Gastroesophageal sphincter (tissue), 4 donors: Measurements from ENCODE around the gene FABP6. TPM values are rescaled to one million over a fixed set of nuclear protein-coding genes. Genes with fewer than 3 reads are reported as not detected.

Experiments
- ATAC-seq: fragments of 150-250 bp; one replicate; pipeline ENCODE4 v1.9.1; 2016; ENCODE audit warnings: mild to moderate bottlenecking, moderate library complexity
- H3K27ac ChIP-seq, 4 donors: fragments of 200-600 bp; sonication (generic) in 3 of 4; 1 replicate in 3 of 4; 2 replicates in 1 of 4; pipeline ENCODE4 v1.5.1; 2016 to 2019
- H3K27me3 ChIP-seq: fragments of 200-600 bp; sonication (generic); one replicate; pipeline ENCODE4 v1.5.1; 2019
- H3K36me3 ChIP-seq, 2 donors: fragments of 200-600 bp; sonication (generic); one replicate each; pipeline ENCODE4 v1.5.1; 2019; ENCODE audit warnings: control low read depth in 1 of 2
- H3K4me1 ChIP-seq, 3 donors: fragments of 200-600 bp; sonication (generic); 1 replicate in 2 of 3; 2 replicates in 1 of 3; pipeline ENCODE4 v1.5.1; 2016 to 2019; ENCODE audit warnings: control low read depth in 2 of 3
- H3K4me3 ChIP-seq, 2 donors: fragments of 200-600 bp; sonication (generic); one replicate each; pipeline ENCODE4 v1.5.1; 2019; ENCODE audit warnings: mild to moderate bottlenecking in 1 of 2, moderate library complexity in 1 of 2
- H3K9me3 ChIP-seq, 3 donors: fragments of 200-600 bp; sonication (generic); one replicate each; pipeline ENCODE4 v1.5.1; 2017 to 2019; ENCODE audit warnings: control low read depth in 2 of 3
- CTCF ChIP-seq, 4 experiments: fragments of 200-600 bp in 2 of 4; fragments of 450-650 bp in 2 of 4; sonication (generic) in 1 of 4; IDR thresholded peaks; one replicate each; pipeline ENCODE4 v1.5.1; 2017 to 2019; ENCODE audit warnings: antibody characterized with exemption in 4 of 4, mild to moderate bottlenecking in 2 of 4, moderate library complexity in 2 of 4
- EP300 ChIP-seq: sonication (generic); formaldehyde crosslinking; IDR thresholded peaks from one replicate; pipeline ENCODE4 v1.6.1; 2017; ENCODE audit warnings: antibody characterized with exemption, mild to moderate bottlenecking
- POLR2A ChIP-seq, 2 donors: fragments of 450-650 bp; IDR thresholded peaks; one replicate each; pipeline ENCODE4 v1.6.1; 2017; ENCODE audit warnings: antibody characterized with exemption in 2 of 2, mild to moderate bottlenecking in 2 of 2, moderate library complexity in 1 of 2
- POLR2AphosphoS5 ChIP-seq: sonication (generic); formaldehyde crosslinking; IDR thresholded peaks from one replicate; pipeline ENCODE4 v1.6.1; 2017; ENCODE audit warnings: antibody characterized with exemption
- WGBS, 2 donors: methylation state at CpG; one replicate each; pipeline ENCODE4 v1.1.5; 2018; ENCODE audit warnings: low coverage in 1 of 2; 5-methylcytosine and 5-hydroxymethylcytosine counted together
- total RNA-seq, 4 donors: library from RNA; depleted of rRNA; stranded (reverse); fragments of >200 nt; gene quantifications; one replicate each; pipeline ENCODE4 v1.1.0, GENCODE V29; 2016

Gene FABP6
- total RNA-seq, 4 donors from 2014 or later, result not detected

- H3K4me1 ChIP-seq, result no peaks in the 10 kb centered on the region
- no peaks in the 10 kb centered on the region for H3K9me3 ChIP-seq
- H3K27ac ChIP-seq, result no peak overlapping the region
- no peak for ATAC-seq
- TF ChIP-seq POLR2AphosphoS5 (no peak), CTCF (IDR thresholded peaks at IDR 0.05) (no peak), POLR2A (IDR thresholded peaks at IDR 0.05) (no peak), EP300 (no peak)
- no peak overlapping the region for H3K4me3 ChIP-seq
- WGBS, 2 donors, result 73 to 81% methylated on average over 2 to 8 of the region's 10 CpGs
- no peaks in the 10 kb centered on the region for H3K36me3 ChIP-seq
- no peaks in the 10 kb centered on the region for H3K27me3 ChIP-seq
Measured at GRCh38 chr5:160231783-160232342, 2.6 kb downstream of the FABP6 start.

GRCh38 chr5:160233215-160233614 is 3.9 kb downstream of the FABP6 start:
- H3K9me3 ChIP-seq, result no peaks in the 10 kb centered on the region
- H3K27ac ChIP-seq, result no peak overlapping the region
- TF ChIP-seq CTCF (IDR thresholded peaks at IDR 0.05) (no peak), EP300 (no peak), POLR2AphosphoS5 (no peak), POLR2A (IDR thresholded peaks at IDR 0.05) (no peak)
- H3K4me3 ChIP-seq, result no peak overlapping the region
- no peaks in the 10 kb centered on the region for H3K4me1 ChIP-seq
- 76 to 100% methylated on average over 1 to 3 of the region's 5 CpGs for WGBS, 2 donors
- H3K27me3 ChIP-seq, result no peaks in the 10 kb centered on the region
- no peaks in the 10 kb centered on the region for H3K36me3 ChIP-seq
- no peak for ATAC-seq

- no peaks in the 10 kb centered on the region for H3K4me1 ChIP-seq
- H3K27ac ChIP-seq, result no peak overlapping the region
- TF ChIP-seq EP300 (no peak), POLR2AphosphoS5 (no peak), POLR2A (IDR thresholded peaks at IDR 0.05) (no peak), CTCF (IDR thresholded peaks at IDR 0.05) (no peak)
- H3K9me3 ChIP-seq, result no peaks in the 10 kb centered on the region
- no peak for ATAC-seq
- 87 to 100% methylated on average over 1 to 3 of the region's 5 CpGs for WGBS, 2 donors
- H3K36me3 ChIP-seq, result no peaks in the 10 kb centered on the region
- H3K27me3 ChIP-seq, result peaks cover 10% of the 10 kb centered on the region
- H3K4me3 ChIP-seq, result no peak overlapping the region
Measured at GRCh38 chr5:160235731-160236130, 6.4 kb downstream of the FABP6 start.

- WGBS, 2 donors, result 70% methylated on average over 3 to 4 of the region's 5 CpGs
- no peak for TF ChIP-seq POLR2AphosphoS5
- no peak for TF ChIP-seq CTCF (IDR thresholded peaks at IDR 0.05)
- TF ChIP-seq POLR2A (IDR thresholded peaks at IDR 0.05), result no peak
- TF ChIP-seq EP300, result no peak
- ATAC-seq, result no peak
Measured at GRCh38 chr5:160237571-160238093, 8.3 kb downstream of the FABP6 start.

GRCh38 chr5:160240350-160240749 is 11.0 kb downstream of the FABP6 start:
- H3K4me1 ChIP-seq, result no peaks in the 10 kb centered on the region
- no peak overlapping the region for H3K4me3 ChIP-seq
- H3K27me3 ChIP-seq, result peaks cover 10% of the 10 kb centered on the region
- 21 to 41% methylated on average over 3 of the region's 3 CpGs for WGBS, 2 donors
- no peaks in the 10 kb centered on the region for H3K36me3 ChIP-seq
- no peak for ATAC-seq
- no peaks in the 10 kb centered on the region for H3K9me3 ChIP-seq
- TF ChIP-seq POLR2AphosphoS5 (no peak), CTCF (IDR thresholded peaks at IDR 0.05) (no peak), POLR2A (IDR thresholded peaks at IDR 0.05) (no peak), EP300 (no peak)
- no peak overlapping the region for H3K27ac ChIP-seq

More at GRCh38 chr5:160237571-160238093, 8.3 kb downstream of the FABP6 start:
- H3K27ac ChIP-seq, result no peak overlapping the region
- no peaks in the 10 kb centered on the region for H3K9me3 ChIP-seq
- peaks cover 10% of the 10 kb centered on the region for H3K27me3 ChIP-seq
- no peaks in the 10 kb centered on the region for H3K4me1 ChIP-seq
- H3K36me3 ChIP-seq, result no peaks in the 10 kb centered on the region
- no peak overlapping the region for H3K4me3 ChIP-seq
